ENCODE results near the gene FAM20C. TPM values are rescaled to one million over a fixed set of nuclear protein-coding genes. Genes with fewer than 3 reads are reported as not detected.

FAM20C gene
- total RNA-seq, 4 donors from 2014 or later, result 43.0 to 112 (median 44.0) TPM

- Histone ChIP-seq H3K4me3 (no peak overlapping the region), H3K36me3 (no peaks in the 10 kb centered on the region), H3K27me3 (no peaks in the 10 kb centered on the region), H3K9me3 (no peaks in the 10 kb centered on the region), H3K4me1 (peaks cover 0 to 40% (median 2%) of the 10 kb centered on the region in 4 donors), H3K27ac (peak overlapping the region in 1 of 4 donors; percentile 60)
- WGBS, 2 donors, result 21 to 25% methylated on average over 3 of the region's 3 CpGs
- TF ChIP-seq CTCF (IDR thresholded peaks at IDR 0.05), result no peak
- TF ChIP-seq EP300 (IDR thresholded peaks at IDR 0.05), result no peak
- no peak for TF ChIP-seq POLR2A (IDR thresholded peaks at IDR 0.05)
- DNase-seq (ENCODE audit: low spot score in 2 of 2), result no peak
Measured at GRCh38 chr7:155469-155900, 36.9 kb upstream of the FAM20C start.

- no peak overlapping the region for H3K27ac ChIP-seq
- no peak for DNase-seq (ENCODE audit: low spot score in 2 of 2)
- H3K36me3 ChIP-seq, result no peaks in the 10 kb centered on the region
- no peaks in the 10 kb centered on the region for H3K9me3 ChIP-seq
- no peak overlapping the region for H3K4me3 ChIP-seq
- WGBS, 2 donors, result 81 to 83% methylated on average over 21 to 29 of the region's 31 CpGs
- TF ChIP-seq EP300 (IDR thresholded peaks at IDR 0.05) (no peak), CTCF (IDR thresholded peaks at IDR 0.05) (no peak), POLR2A (IDR thresholded peaks at IDR 0.05) (no peak)
- H3K27me3 ChIP-seq, result no peaks in the 10 kb centered on the region
- peaks cover 0 to 34% (median 0%) of the 10 kb centered on the region in 4 donors for H3K4me1 ChIP-seq
Measured at GRCh38 chr7:156111-157007, 36.0 kb upstream of the FAM20C start.

- Histone ChIP-seq H3K4me3 (no peak overlapping the region), H3K27me3 (no peaks in the 10 kb centered on the region), H3K9me3 (no peaks in the 10 kb centered on the region), H3K4me1 (peaks cover 0 to 34% (median 0%) of the 10 kb centered on the region in 4 donors), H3K27ac (no peak overlapping the region), H3K36me3 (no peaks in the 10 kb centered on the region)
- WGBS, 2 donors, result 82 to 86% methylated on average over 9 of the region's 9 CpGs
- no peak for TF ChIP-seq CTCF (IDR thresholded peaks at IDR 0.05)
- TF ChIP-seq POLR2A (IDR thresholded peaks at IDR 0.05), result no peak
- TF ChIP-seq EP300 (IDR thresholded peaks at IDR 0.05), result no peak
- no peak for DNase-seq (ENCODE audit: low spot score in 2 of 2)
Measured at GRCh38 chr7:157008-157310, 35.4 kb upstream of the FAM20C start.

- Histone ChIP-seq H3K36me3 (no peaks in the 10 kb centered on the region), H3K27me3 (no peaks in the 10 kb centered on the region), H3K4me1 (peaks cover 0 to 29% (median 0%) of the 10 kb centered on the region in 4 donors), H3K9me3 (no peaks in the 10 kb centered on the region), H3K4me3 (no peak overlapping the region), H3K27ac (no peak overlapping the region)
- no peak for TF ChIP-seq POLR2A (IDR thresholded peaks at IDR 0.05)
- TF ChIP-seq EP300 (IDR thresholded peaks at IDR 0.05), result no peak
- no peak for TF ChIP-seq CTCF (IDR thresholded peaks at IDR 0.05)
- no peak for DNase-seq (ENCODE audit: low spot score in 2 of 2)
- 86 to 92% methylated on average over 14 to 23 of the region's 23 CpGs for WGBS, 2 donors
Measured at GRCh38 chr7:157771-158625, 34.4 kb upstream of the FAM20C start.

- Histone ChIP-seq H3K4me1 (peaks cover 0 to 24% (median 0%) of the 10 kb centered on the region in 4 donors), H3K27ac (no peak overlapping the region), H3K4me3 (no peak overlapping the region), H3K36me3 (no peaks in the 10 kb centered on the region), H3K27me3 (no peaks in the 10 kb centered on the region), H3K9me3 (no peaks in the 10 kb centered on the region)
- DNase-seq (ENCODE audit: low spot score in 2 of 2), result no peak
- TF ChIP-seq CTCF (IDR thresholded peaks at IDR 0.05), result no peak
- no peak for TF ChIP-seq EP300 (IDR thresholded peaks at IDR 0.05)
- no peak for TF ChIP-seq POLR2A (IDR thresholded peaks at IDR 0.05)
- WGBS, 2 donors, result 95 to 97% methylated on average over 10 to 12 of the region's 13 CpGs
Measured at GRCh38 chr7:158771-159170, 33.6 kb upstream of the FAM20C start.
